Activated CD4-positive, alpha-beta T cell treated with anti-CD3 and anti-CD28 coated beads, Interleukin-2, amount 50 U/mL, for 48 hours (primary cell): Measurements from ENCODE around the gene TMEM130.
"Not testable (repeated sequence)": the region's sequence is repeated elsewhere in the genome, so short reads cannot be mapped to it uniquely, and the experiment has no call there.

Source experiments
- DNase-seq, 2 experiments: peaks; one replicate each; pipeline ENCODE4 v3.0.0-alpha.2; 2020

The TMEM130 gene

DNA sequence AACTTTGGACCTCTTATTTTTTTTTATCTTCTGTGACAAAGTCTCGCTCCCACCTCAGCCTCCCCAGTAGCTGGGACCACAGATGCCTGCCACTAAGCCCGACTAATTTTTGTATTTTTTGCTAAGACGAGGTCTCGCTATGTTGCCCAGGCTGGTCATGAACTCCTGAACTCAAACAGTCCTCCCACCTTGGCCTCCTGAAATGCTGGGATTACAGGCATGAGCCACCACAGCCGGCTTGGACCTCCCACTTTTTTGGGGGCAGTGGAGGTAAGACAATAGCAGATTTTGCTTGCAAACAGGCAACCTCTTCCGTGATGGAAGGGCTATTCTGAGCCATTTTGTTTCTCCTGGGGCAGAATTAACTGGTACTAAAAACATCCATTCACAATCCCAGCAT, 7.3 kb upstream of the TMEM130 start:
- DNase-seq, result no peak

GRCh38 chr7:98875501-98875900, 5.7 kb upstream of the TMEM130 start:
- no peak for DNase-seq

GRCh38 chr7:98874942-98875341, 5.1 kb upstream of the TMEM130 start:
- DNase-seq, result no peak

- DNase-seq, result not testable (repeated sequence)
Observed at GRCh38 chr7:98873610-98874009, 3.8 kb upstream of the TMEM130 start.

- peak; percentile 28 to 33 for DNase-seq
Observed at GRCh38 chr7:98872328-98872924, 2.6 kb upstream of the TMEM130 start.

GRCh38 chr7:98870807-98871491, 1.1 kb upstream of the TMEM130 start:
- DNase-seq, result no peak

DNA sequence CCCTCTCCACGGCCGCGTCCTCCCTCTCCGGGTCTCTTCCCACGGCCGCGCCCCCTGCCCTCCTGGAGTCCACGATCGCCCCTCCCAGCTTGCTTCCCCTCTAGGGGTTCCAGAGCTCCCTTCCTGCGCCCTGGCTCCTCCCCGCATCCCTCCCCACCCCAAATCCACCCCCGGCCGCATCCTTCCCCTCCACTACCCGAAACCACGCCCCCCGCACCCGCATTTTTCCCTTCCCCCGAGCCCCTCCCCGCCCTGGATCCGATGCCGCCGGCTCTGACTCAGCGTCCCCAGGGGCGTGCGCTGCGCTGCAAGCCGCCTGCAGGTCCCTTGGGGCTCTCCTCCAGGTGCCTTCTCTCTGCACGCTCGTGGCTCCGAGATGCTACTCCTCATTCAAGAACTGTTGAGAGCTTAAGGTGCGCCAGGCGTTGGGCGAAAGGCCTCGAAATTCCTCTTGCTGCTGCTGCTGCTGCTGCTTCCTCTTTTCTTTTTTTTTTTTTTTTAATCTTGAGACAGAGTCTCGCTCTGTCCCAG, 372 bp upstream of the TMEM130 start:
- DNase-seq, result peak; percentile 80

GRCh38 chr7:98869027-98869596, 702 bp downstream of the TMEM130 start:
- no peak for DNase-seq

GRCh38 chr7:98868450-98868849, 1.4 kb downstream of the TMEM130 start:
- no peak for DNase-seq

GRCh38 chr7:98866765-98867164, 3.0 kb downstream of the TMEM130 start:
- no peak for DNase-seq

GRCh38 chr7:98866351-98866750, 3.5 kb downstream of the TMEM130 start:
- no peak for DNase-seq

GRCh38 chr7:98864731-98865453, 4.9 kb downstream of the TMEM130 start:
- no peak for DNase-seq

DNA sequence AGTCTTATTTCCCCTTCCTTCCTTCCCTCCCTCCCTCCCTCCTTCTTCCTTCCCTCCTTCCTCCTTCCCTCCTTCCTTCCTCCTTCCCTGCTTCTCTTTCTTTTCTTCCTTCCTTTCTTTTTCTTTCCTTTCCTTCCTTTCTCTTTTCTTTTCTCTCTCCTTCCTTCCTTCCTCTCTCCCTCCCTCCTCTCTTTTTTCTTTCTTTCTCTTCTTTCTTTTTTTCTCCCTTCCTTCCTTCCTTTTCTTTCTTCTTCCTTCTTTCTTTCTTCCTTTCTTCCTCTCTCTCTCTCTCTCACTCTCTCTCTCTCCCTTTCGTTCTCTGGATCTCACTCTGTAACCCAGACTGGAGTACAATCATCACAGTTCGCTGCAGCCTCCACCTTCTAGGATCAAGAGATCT, 6.2 kb downstream of the TMEM130 start:
- DNase-seq, result no peak

DNA sequence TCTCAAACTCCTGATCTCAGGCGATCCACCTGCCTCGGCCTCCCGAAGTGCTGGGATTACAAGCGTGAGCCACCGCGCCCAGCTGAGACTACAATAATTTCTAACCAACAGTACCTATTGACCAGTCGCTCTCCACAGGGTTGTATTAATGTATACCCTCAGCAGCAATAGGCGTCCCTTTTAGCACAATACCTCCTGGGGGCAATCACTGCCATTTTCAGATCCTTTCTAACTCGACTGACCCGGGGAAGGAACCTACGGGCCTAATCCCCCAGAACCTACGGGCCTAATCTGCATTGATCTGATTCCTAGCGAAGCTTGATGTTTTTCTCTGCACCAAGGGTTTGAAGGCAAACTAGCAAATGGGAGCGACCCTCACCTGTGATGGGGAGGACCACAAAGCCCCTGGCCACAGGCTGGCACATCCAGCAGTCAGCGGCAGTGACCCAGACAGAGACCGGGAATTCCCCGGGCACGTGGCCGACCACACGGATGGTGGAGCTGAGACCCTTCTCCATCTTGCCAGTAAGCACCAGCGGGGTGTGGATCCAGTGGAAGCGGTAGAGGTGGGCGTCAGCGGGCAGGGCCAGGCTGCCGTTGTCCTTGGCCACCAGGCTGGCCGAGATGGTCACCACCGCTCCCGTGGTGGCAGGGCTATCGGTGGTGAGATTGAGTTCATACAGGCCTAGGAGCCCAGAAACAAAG, 6.9 kb downstream of the TMEM130 start:
- no peak for DNase-seq

- DNase-seq, result no peak
Observed at GRCh38 chr7:98862203-98862602, 7.6 kb downstream of the TMEM130 start.

DNA sequence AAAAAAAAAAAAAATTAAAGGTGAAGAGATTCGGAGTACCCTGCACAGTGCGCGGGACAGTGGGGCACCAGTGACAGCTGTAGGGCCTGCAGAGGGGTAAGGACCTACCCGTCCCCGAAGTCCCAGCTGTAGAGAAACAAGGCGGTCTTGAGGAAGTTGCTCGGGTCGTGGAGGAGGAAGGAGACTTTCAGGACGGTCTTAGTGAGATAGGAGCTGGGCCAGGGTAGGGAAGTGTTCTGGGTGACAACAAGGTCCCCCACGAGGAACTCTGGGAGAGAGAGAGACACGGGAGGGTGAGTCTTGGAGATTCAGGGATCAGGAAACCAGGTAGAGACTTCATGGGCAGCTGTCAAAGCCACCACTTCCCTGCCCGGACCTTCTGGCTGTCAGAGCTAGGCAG, 9.7 kb downstream of the TMEM130 start:
- DNase-seq, result no peak

DNA sequence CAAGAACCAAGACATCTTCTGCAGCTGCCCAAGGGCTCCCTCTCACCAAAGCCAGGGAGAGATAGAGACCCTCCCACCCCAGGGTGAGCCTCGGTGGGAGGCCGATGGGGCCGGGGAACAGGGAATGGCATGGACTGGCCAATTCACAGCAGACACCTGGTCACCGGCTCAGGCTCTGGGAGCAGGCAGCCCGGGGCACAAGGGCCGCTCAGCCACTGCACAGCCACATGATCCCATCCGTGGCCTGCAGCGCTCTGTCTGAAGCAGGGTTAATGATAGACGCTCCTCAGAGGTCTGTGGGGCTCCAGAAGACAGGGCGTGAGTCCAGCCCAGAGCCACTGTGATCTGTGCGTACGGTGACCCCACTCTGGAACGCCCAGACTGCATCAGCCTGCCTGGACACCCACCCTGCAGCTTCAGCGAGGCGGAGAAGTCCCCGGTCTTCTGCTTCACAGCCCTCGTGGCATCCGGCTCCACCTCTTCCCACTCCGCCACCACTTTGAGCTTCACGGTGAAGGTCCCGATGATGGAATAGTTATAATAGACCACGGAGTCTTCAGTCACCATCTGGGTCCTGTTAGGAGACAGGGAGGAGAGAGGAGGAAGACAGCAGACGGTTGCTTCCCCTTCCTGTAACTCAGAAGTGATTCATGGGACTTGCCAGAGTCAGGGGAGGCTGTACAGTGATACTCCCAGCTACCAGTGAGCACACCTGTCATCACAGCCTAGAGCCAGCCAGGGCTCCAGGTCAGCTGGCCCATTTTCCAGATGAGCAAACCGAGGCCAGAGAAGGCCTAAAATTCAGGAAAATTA, 14.0 kb downstream of the TMEM130 start:
- DNase-seq, result no peak

- DNase-seq, result no peak
Observed at GRCh38 chr7:98852826-98853225, 17.0 kb downstream of the TMEM130 start.

DNA sequence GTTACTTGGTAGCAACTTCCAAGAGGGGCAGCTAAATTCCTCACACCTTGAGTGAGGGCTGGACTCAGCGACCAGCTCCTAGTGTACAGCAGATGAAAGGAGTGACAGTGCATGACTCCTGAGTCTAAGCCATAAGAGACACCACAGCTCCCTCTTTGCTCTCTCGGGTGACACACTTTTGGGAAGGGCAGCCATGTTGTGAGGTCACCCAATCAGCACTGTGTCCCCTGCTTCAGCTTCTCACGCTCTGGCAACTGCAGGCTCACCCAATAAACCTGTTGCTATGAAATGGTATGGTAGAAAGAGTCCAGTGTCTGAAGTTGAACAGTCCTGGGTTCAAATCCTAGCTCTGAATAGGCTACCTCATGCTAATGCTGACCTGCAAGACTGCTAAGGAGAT, 20.9 kb downstream of the TMEM130 start:
- no peak for DNase-seq

- not testable (repeated sequence) for DNase-seq
Observed at GRCh38 chr7:98842552-98842951, 27.3 kb downstream of the TMEM130 start.

GRCh38 chr7:98841179-98841997, 28.4 kb downstream of the TMEM130 start:
- DNase-seq, result peak; percentile 77 to 80
